ENCODE data around the gene CRB2. TPM values are rescaled to one million over a fixed set of nuclear protein-coding genes. Genes with fewer than 3 reads are reported as not detected.
A peak's percentile ranks its signal among the peaks of the same experiment; 100 is the strongest.

The CRB2 gene
- total RNA-seq, 1 experiment from 2014 or later = 3.6 TPM

DNA sequence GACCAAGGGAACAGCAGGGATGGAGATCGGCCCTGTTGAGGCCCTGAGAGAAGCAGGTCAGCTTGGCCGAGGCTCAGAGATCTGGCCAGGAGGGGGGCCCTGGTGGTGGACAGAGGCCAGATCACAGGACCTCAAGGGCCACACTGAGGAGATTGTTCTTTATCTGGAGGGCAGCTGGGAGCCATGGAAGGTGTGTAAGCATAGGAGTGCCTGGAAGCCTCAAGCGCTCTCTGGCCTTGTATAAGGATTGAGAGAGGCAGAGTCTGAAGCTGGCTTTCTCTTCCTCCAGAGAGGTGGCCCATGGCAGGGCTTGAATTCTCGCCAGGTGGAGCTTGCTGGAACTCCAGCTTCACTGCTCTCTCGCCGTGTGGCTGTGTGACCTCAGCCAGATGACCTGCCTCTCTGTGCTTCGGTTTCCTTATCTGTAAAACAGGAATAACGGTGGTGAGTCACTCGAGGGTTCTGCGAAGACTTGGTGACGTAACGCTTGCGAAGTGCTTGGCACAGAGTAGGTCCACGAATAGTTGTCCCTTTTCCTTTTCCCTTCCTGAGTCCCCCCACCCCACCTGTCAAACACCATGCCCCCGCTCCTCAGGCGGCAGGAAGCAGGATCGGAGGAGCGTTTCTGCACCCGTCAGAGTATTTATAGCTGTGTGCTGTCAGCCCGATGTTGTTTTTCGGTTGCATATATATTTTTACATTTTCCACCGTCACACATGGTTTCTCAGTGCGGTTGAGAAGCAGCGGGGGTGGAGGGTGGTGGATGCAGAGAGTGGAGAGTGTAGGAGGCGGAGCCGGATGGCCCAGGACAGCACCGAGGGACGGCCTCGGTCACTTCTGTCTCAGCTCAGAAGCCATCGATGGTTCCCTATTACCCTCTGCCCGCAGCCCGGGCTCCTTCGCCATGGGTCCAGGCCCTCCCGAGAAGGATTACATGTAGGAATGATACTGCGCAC is 17.0 kb upstream of the CRB2 start:
- Histone ChIP-seq H3K27me3 (ENCODE audit: insufficient read depth, low read length) (no peaks in the 10 kb centered on the region), H3K56ac (ENCODE audit: insufficient read length, low read depth, low read length) (no peak overlapping the region), H3K79me1 (ENCODE audit: insufficient read depth, low read depth, low read length, poor library complexity, severe bottlenecking) (no peaks in the 10 kb centered on the region), H2BK12ac (ENCODE audit: insufficient read length, low read depth, low read length) (no peak overlapping the region), H4K5ac (ENCODE audit: insufficient read length, low read depth, low read length) (no peak overlapping the region), H4K91ac (ENCODE audit: insufficient read length, low read depth, low read length) (no peak overlapping the region), H2BK5ac (ENCODE audit: insufficient read length, low read length) (no peak overlapping the region), H3K9me3 (ENCODE audit: control insufficient read depth, low read depth, low read length) (no peaks in the 10 kb centered on the region), H4K8ac (replicated peaks; ENCODE audit: insufficient read length, low read depth, low read length) (no peak overlapping the region), H3K27ac (ENCODE audit: insufficient read length, low read depth, low read length) (no peak overlapping the region), H3K9ac (ENCODE audit: extremely low read depth, insufficient read length, low read length) (no peak overlapping the region), H3K23ac (ENCODE audit: insufficient read length, low read depth, low read length) (no peak overlapping the region), H2BK15ac (ENCODE audit: low read depth, low read length) (no peak overlapping the region), H2BK20ac (ENCODE audit: low read depth, low read length, poor library complexity, severe bottlenecking) (no peak overlapping the region), H2AFZ (ENCODE audit: low read length) (no peak overlapping the region), H3K4me1 (ENCODE audit: insufficient read depth, low read length) (peaks cover 2% of the 10 kb centered on the region; the same call in 1 of the 2 replicates), H2AK5ac (ENCODE audit: insufficient read length, low read length) (no peak overlapping the region), H3K14ac (ENCODE audit: insufficient read depth, low read length) (no peak overlapping the region), H3K23me2 (ENCODE audit: insufficient read length, low read depth, low read length, poor library complexity, severe bottlenecking) (no peaks in the 10 kb centered on the region), H3K4me2 (ENCODE audit: insufficient read depth, insufficient read length, low read length) (no peak overlapping the region), H3T11ph (ENCODE audit: low read length) (no peak overlapping the region), H4K20me1 (ENCODE audit: control insufficient read depth, insufficient read depth, insufficient read length) (no peaks in the 10 kb centered on the region), H2BK120ac (ENCODE audit: low read depth, low read length, poor library complexity, severe bottlenecking) (no peak overlapping the region), H3K79me2 (ENCODE audit: insufficient read depth, low read length) (no peaks in the 10 kb centered on the region), H3K4ac (ENCODE audit: low read depth, low read length) (no peak overlapping the region), H3K18ac (ENCODE audit: insufficient read length, low read depth, low read length) (no peak overlapping the region)
- Mint-ChIP-seq H3K4me1 (peaks cover 27 to 34% of the 10 kb centered on the region in 2 experiments), H3K4me3 (no peak overlapping the region), H3K36me3 (ENCODE audit: insufficient read depth in 1 of 3, low read depth in 3 of 3) (no peaks in the 10 kb centered on the region), H3K9me3 (no peaks in the 10 kb centered on the region), H3K27ac (0 out of 7 replicates have a peak overlapping the region, but pooled peaks of 1 of the 3 experiments have one; percentile 27), H3K27me3 (ENCODE audit: low read depth) (no peaks in the 10 kb centered on the region; the same call in 1 of the 2 replicates)
- TF ChIP-seq, protein P1, sequence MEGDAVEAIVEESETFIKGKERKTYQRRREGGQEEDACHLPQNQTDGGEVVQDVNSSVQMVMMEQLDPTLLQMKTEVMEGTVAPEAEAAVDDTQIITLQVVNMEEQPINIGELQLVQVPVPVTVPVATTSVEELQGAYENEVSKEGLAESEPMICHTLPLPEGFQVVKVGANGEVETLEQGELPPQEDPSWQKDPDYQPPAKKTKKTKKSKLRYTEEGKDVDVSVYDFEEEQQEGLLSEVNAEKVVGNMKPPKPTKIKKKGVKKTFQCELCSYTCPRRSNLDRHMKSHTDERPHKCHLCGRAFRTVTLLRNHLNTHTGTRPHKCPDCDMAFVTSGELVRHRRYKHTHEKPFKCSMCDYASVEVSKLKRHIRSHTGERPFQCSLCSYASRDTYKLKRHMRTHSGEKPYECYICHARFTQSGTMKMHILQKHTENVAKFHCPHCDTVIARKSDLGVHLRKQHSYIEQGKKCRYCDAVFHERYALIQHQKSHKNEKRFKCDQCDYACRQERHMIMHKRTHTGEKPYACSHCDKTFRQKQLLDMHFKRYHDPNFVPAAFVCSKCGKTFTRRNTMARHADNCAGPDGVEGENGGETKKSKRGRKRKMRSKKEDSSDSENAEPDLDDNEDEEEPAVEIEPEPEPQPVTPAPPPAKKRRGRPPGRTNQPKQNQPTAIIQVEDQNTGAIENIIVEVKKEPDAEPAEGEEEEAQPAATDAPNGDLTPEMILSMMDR (conservative IDR thresholded peaks at IDR 0.05) = no peak
- no CpG with 5 or more reads among the region's 35 CpGs for WGBS (ENCODE audit: extremely low coverage, insufficient read length, low lambda C conversion rate)
- no peak for DNase-seq

All from H9 (cell line).